Left lung (tissue), 10 donors: ENCODE data around the gene TRMT112. TPM values are rescaled to one million over a fixed set of nuclear protein-coding genes. Genes with fewer than 3 reads are reported as not detected.
A peak's percentile ranks its signal among the peaks of the same experiment; 100 is the strongest.

Experiments used
- ATAC-seq: fragments of 200-7000 bp; cut with Tn5 transposase; one replicate; pipeline ENCODE4 v1.9.1; 2020; ENCODE audit warnings: moderate library complexity
- DNase-seq, 4 donors: peaks; one replicate each; pipeline ENCODE4 v3.0.0-alpha.2; 2013 to 2020
- H3K27ac ChIP-seq, 2 donors: fragments of 200-600 bp; sonication (generic) in 1 of 2; one replicate each; pipeline versions ENCODE4 v1.5.0 to v1.8.0; 2020 to 2021
- H3K27me3 ChIP-seq, 2 donors: fragments of 200-600 bp; sonication (generic) in 1 of 2; one replicate each; pipeline versions ENCODE4 v1.5.0 to v1.8.0; 2020 to 2021
- H3K36me3 ChIP-seq, 2 donors: fragments of 200-600 bp; sonication (generic) in 1 of 2; one replicate each; pipeline versions ENCODE4 v1.5.0 to v1.8.0; 2020 to 2021
- H3K4me1 ChIP-seq, 2 donors: fragments of 200-600 bp; one replicate each; pipeline ENCODE4 v1.8.0; 2021
- H3K4me3 ChIP-seq, 2 donors: fragments of 200-600 bp; sonication (generic) in 1 of 2; one replicate each; pipeline versions ENCODE4 v1.5.0 to v1.8.0; 2020 to 2021; ENCODE audit warnings: mild to moderate bottlenecking in 1 of 2
- H3K9me3 ChIP-seq, 2 donors: fragments of 200-600 bp; sonication (generic) in 1 of 2; one replicate each; pipeline versions ENCODE4 v1.5.0 to v1.8.0; 2020 to 2021
- CTCF ChIP-seq, 2 donors: fragments of 200-600 bp; sonication (generic) in 1 of 2; IDR thresholded peaks; one replicate each; pipeline versions ENCODE4 v1.5.0 to v1.8.0; 2021; ENCODE audit warnings: antibody characterized with exemption in 2 of 2
- intact Hi-C, 2 donors: fragments of 100-400 bp; cut with DNase I; formaldehyde crosslinking; loops; one replicate each; pipeline versions ENCODE4 v1.11.2 to v1.14.2; 2022
- polyA plus RNA-seq, 6 donors: library from polyadenylated mRNA; unstranded; fragments of 120-200 nt; gene quantifications; one replicate each; pipeline ENCODE4 v1.2.1, GENCODE V29; 2013; ENCODE audit not compliant: insufficient read length in 6 of 6
- total RNA-seq, 2 donors: library from RNA; stranded (reverse); fragmentation: NEBNext Ultra II Directional; extraction: Animal tissue kit (Norgen Biotek cat#: 25700); gene quantifications; one replicate each; pipeline ENCODE4 v1.2.1, GENCODE V29; 2021
- donor health status: DM: no; HTN: yes; CAD: no.
- donor health status: DM: no; HTN: no; CAD: no.

TRMT112 gene
- total and polyA plus RNA-seq, 8 donors = 178 to 252 (median 219) TPM

- TF ChIP-seq CTCF (IDR thresholded peaks at IDR 0.05) = no peak
- Histone ChIP-seq H3K27ac (no peak overlapping the region), H3K4me1 (peaks cover 19 to 50% of the 10 kb centered on the region in 2 donors), H3K36me3 (peaks cover 0 to 51% of the 10 kb centered on the region in 2 donors), H3K9me3 (no peaks in the 10 kb centered on the region), H3K27me3 (no peaks in the 10 kb centered on the region), H3K4me3 (no peak overlapping the region)
- DNase-seq (peak in 1 of 4 donors; percentile 76), ATAC-seq (no peak)
- intact Hi-C loops = no loop called here
These were observed 39.4 kb upstream of the TRMT112 start for GRCh38 chr11:64356498-64357411.

- Histone ChIP-seq H3K27me3 (no peaks in the 10 kb centered on the region), H3K4me3 (peak overlapping the region; percentile 5 to 33), H3K9me3 (no peaks in the 10 kb centered on the region), H3K27ac (peak overlapping the region; percentile 44 to 60), H3K36me3 (peaks cover 0 to 47% of the 10 kb centered on the region in 2 donors), H3K4me1 (peaks cover 17 to 42% of the 10 kb centered on the region in 2 donors)
- DNase-seq (peak; percentile 49 to 91 (median 76)), ATAC-seq (peak; percentile 70)
- peak; percentile 52 to 68 for TF ChIP-seq CTCF (IDR thresholded peaks at IDR 0.05)
- intact Hi-C loops = no loop called here
These were observed 38.0 kb upstream of the TRMT112 start for GRCh38 chr11:64355078-64355940.

GRCh38 chr11:64353715-64354506 is 36.6 kb upstream of the TRMT112 start:
- intact Hi-C loops = no loop called here
- no peak overlapping the region for H3K4me3 ChIP-seq
- H3K27ac ChIP-seq = no peak overlapping the region
- ATAC-seq (no peak), DNase-seq (peak in 1 of 4 donors; percentile 65)
- no peaks in the 10 kb centered on the region for H3K27me3 ChIP-seq
- no peaks in the 10 kb centered on the region for H3K9me3 ChIP-seq
- peaks cover 0 to 60% of the 10 kb centered on the region in 2 donors for H3K36me3 ChIP-seq
- peaks cover 10 to 30% of the 10 kb centered on the region in 2 donors for H3K4me1 ChIP-seq
- TF ChIP-seq CTCF (IDR thresholded peaks at IDR 0.05) = no peak

DNA sequence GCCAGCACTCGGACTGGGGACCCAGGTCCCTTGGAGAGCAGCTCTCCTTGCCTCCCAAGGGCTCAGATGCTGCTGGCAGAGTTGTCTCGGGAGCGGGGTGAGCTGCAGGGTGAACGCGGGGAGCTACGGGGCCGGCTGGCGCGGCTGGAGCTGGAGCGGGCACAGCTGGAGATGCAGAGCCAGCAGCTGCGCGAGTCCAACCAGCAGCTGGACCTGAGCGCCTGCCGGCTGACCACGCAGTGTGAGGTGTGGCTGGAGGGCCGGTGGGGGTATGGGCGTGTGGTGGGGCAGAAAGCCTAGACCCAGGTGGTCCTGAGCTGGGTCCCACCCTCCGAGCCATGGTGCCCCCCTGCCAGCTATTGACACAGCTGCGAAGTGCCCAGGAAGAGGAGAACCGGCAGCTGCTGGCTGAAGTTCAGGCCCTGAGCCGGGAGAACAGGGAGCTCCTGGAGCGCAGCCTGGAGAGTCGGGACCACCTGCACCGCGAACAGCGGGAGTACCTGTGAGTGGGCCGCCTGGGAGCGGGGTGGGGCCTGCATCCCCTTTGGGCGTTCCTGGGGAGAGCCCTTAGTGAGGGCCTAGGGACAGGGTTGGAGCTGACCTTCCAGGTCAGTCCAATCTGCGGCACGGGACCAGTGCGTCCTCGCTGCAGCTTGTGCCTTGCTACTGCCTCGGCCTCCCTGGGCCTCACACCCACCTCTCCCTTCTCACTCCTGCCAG is 35.8 kb upstream of the TRMT112 start:
- Histone ChIP-seq H3K36me3 (peaks cover 0 to 63% of the 10 kb centered on the region in 2 donors), H3K4me1 (peaks cover 5 to 23% of the 10 kb centered on the region in 2 donors), H3K9me3 (no peaks in the 10 kb centered on the region), H3K27me3 (no peaks in the 10 kb centered on the region), H3K27ac (no peak overlapping the region), H3K4me3 (no peak overlapping the region)
- no peak for ATAC-seq
- DNase-seq = peak in 1 of 4 donors; percentile 76
- no peak for TF ChIP-seq CTCF (IDR thresholded peaks at IDR 0.05)
- intact Hi-C loops = no loop called here
